Mammary epithelial cell (primary cell): ENCODE measurements around the gene UCHL5.

ENCODE experiments used
- CTCF ChIP-seq, 2 donors: IDR thresholded peaks in 1 of 2; conservative IDR thresholded peaks in 1 of 2; 2 replicates each; pipeline ENCODE4 v1.5.1; 2011 to 2012; ENCODE audit warnings: inconsistent platforms in 2 of 2, low read length in 2 of 2, mild to moderate bottlenecking in 2 of 2, control low read depth in 1 of 2, low read depth in 1 of 2; ENCODE audit not compliant: insufficient read depth in 1 of 2; ENCODE audit errors: extremely low read depth in 1 of 2
- EZH2 ChIP-seq: IDR thresholded peaks from 2 replicates; pipeline ENCODE4 v1.6.1; 2012; ENCODE audit warnings: low read length, inconsistent platforms, borderline replicate concordance

DNA sequence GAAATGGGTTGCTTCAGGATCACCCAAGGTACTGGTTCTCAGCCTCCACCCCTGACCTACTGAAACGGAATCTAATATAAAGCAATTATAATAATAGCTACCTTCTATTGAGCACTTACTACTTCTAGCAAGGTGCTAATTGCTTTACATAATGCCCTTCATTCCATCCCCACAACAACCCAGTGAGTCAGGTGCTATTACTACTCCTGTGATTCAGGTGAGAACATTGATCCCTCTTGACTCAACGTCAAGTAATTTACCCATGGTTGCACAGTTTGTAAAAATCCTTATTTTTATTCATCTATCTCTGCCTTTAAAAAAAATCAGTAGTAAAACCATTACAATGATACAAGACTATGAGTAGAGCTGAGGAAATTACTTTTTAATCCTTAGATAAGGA, 85.2 kb downstream of the UCHL5 start:
- TF ChIP-seq CTCF (conservative IDR thresholded peaks at IDR 0.05 in 1 of 2, IDR thresholded peaks at IDR 0.05 in 1 of 2; ENCODE audit: extremely low read depth in 1 of 2, insufficient read depth in 1 of 2, low read depth in 1 of 2, low read length in 2 of 2) = no peak
- no peak for TF ChIP-seq EZH2
